Large intestine (tissue), 3 donors: ENCODE data around the gene TBC1D10B. TPM values are rescaled to one million over a fixed set of nuclear protein-coding genes. Genes with fewer than 3 reads are reported as not detected.

Experiments
- DNase-seq, 2 donors: peaks; one replicate each; pipeline versions ENCODE4 v3.0.0 to v3.0.0-alpha.2; 2013
- H3K27ac ChIP-seq: one replicate; pipeline ENCODE4 v1.5.1; 2013; ENCODE audit warnings: low read length
- H3K27me3 ChIP-seq: 2 replicates; pipeline ENCODE4 v1.6.1; 2013; ENCODE audit warnings: low read length; ENCODE audit not compliant: control insufficient read depth, insufficient read depth
- H3K36me3 ChIP-seq: 2 replicates; pipeline ENCODE4 v1.6.1; 2013; ENCODE audit warnings: low read length; ENCODE audit not compliant: control insufficient read depth, insufficient read depth
- H3K4me1 ChIP-seq: one replicate; pipeline ENCODE4 v1.6.1; 2013; ENCODE audit warnings: low read length; ENCODE audit not compliant: control insufficient read depth, insufficient read depth
- H3K4me3 ChIP-seq: one replicate; pipeline ENCODE4 v1.5.1; 2013; ENCODE audit warnings: low read length
- H3K9me3 ChIP-seq: one replicate; pipeline ENCODE4 v1.6.1; 2013; ENCODE audit warnings: mild to moderate bottlenecking, low read depth, low read length, moderate library complexity; ENCODE audit not compliant: control insufficient read depth
- WGBS: methylation state at CpG from one replicate; pipeline ENCODE4 v1.1.5; 2013; ENCODE audit warnings: low lambda C conversion rate; ENCODE audit not compliant: insufficient coverage; 5-methylcytosine and 5-hydroxymethylcytosine counted together
- polyA plus RNA-seq: library from polyadenylated mRNA; unstranded; fragments of 120-200 nt; gene quantifications from one replicate; pipeline ENCODE4 v1.2.1, GENCODE V29; 2013

The TBC1D10B gene
- polyA plus RNA-seq, 1 donor = 41.5 TPM

DNA sequence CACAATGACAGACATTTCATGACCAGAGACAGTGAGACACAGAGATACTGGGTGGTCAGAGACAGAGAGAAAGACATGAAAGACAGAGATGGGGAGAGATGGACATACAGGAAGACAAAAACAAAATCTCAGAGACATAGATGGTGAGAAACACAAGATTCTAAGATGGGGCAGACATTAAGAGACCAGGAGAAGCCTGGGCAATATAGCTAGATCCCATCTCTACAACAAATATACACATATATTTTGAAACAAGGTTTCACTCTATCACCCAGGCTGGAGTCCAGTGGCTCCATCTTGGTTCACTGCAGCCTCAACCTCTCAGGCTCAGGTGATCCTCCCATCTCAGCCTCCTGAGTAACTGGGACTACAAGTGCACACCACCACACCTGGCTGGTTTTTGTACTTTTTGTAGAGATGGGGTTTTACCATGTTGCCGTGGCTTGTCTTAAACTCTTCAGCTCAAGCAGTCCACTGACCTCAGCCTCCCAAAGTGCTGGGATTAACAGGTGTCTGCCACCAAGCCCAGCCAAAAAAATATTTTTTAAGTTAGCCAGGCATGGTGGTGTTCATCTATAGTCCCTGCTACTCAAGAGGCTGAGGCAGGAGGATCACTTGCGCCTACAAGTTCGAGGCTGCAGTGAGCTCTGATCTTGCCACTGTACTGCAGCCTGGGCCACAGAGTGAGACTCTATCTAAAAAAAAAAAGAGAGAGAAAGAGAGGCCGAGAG is 9.9 kb upstream of the TBC1D10B start:
- H3K27me3 ChIP-seq = no peaks in the 10 kb centered on the region
- no peak overlapping the region for H3K4me3 ChIP-seq
- DNase-seq = no peak
- no peaks in the 10 kb centered on the region for H3K9me3 ChIP-seq
- H3K4me1 ChIP-seq = peaks cover 10% of the 10 kb centered on the region
- peaks cover 2% of the 10 kb centered on the region for H3K36me3 ChIP-seq
- H3K27ac ChIP-seq = no peak overlapping the region
- no CpG with 5 or more reads among the region's 4 CpGs for WGBS

DNA sequence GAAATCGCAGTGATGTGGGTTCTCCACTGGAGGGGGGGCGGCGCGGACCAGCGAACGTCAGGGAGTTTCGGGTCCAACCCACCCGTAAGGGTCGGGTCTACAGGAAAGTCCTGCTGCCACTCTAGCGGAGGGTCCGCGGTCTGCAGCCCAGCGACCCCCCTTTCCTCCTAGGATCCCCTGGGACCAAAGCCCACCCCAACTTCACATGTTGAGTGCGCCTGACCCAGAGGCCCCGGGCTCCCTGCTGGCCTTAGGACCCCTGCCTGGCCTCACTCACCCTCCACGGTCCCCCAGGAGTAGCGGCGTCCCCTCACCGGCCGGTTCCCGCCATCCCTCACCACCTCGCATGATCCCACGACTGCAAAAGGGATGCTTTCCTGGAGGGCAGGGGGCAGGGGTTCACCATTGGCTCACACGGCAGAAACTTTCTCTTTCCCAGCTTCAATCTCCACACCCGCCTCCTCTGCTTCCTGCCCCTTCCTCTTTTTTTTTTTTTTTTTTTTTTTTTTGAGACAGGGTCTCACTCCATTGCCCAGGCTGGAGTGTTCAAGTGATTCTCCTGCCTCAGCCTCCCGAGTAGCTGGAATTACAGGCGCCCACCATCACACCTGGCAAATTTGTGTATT is 9.0 kb upstream of the TBC1D10B start:
- H3K27me3 ChIP-seq = no peaks in the 10 kb centered on the region
- H3K4me3 ChIP-seq = peak overlapping the region; percentile 51
- WGBS = 28% methylated on average over 2 of the region's 27 CpGs
- H3K27ac ChIP-seq = peak overlapping the region; percentile 86
- peaks cover 2% of the 10 kb centered on the region for H3K36me3 ChIP-seq
- no peaks in the 10 kb centered on the region for H3K9me3 ChIP-seq
- H3K4me1 ChIP-seq = peaks cover 10% of the 10 kb centered on the region
- peak in 1 of 2 donors; percentile 3 for DNase-seq

DNA sequence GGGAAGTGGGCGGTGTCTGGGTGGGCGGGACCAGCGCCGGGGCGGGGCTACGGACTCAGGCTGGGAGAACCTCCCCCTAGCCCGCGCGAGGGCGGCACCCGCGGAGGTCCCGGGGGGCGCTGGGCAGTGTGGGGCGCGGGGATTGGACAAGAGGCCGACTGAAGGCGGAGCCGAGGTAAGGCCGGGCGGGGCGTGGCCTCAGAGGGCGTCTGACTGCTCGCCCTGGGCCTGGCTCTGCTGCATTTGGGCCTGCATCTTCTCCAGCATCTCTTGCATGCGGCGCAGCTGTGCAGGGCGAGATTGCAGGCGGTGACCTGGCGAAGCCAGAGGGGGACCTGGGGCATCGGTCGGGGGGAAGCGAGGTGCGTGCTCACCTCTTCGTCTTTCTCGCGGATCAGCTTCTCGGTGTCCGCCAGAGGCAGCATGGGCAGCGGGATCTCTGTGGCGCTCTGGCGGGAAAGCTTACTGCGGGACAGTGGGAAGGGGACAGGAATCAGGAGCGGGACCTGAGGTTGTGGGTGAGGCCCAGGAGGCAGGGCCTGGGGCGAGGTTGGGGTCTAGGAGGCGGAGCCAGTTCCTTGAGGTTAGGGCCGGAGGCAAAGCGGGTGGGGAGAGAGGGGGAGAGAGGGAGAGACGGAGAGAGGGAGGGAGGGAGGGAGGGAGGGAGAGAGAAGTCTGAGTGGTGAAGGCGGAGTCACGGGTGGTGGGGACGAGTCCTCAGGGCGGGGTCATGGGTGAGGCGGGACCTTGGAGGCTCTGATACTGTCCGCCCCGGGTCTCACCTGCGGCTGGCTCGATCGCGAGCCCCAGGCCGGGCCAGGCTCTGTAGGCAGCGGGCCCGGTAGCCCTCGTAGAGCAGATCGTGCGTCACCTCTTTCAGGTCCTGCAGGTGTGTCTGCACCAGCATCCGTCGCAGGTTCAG is 8.2 kb upstream of the TBC1D10B start:
- peaks cover 10% of the 10 kb centered on the region for H3K4me1 ChIP-seq
- H3K27me3 ChIP-seq = no peaks in the 10 kb centered on the region
- peaks cover 2% of the 10 kb centered on the region for H3K36me3 ChIP-seq
- peak; percentile 98 for DNase-seq
- no CpG with 5 or more reads among the region's 67 CpGs for WGBS
- H3K9me3 ChIP-seq = no peaks in the 10 kb centered on the region
- H3K4me3 ChIP-seq = peak overlapping the region; percentile 65
- peak overlapping the region; percentile 95 for H3K27ac ChIP-seq

DNA sequence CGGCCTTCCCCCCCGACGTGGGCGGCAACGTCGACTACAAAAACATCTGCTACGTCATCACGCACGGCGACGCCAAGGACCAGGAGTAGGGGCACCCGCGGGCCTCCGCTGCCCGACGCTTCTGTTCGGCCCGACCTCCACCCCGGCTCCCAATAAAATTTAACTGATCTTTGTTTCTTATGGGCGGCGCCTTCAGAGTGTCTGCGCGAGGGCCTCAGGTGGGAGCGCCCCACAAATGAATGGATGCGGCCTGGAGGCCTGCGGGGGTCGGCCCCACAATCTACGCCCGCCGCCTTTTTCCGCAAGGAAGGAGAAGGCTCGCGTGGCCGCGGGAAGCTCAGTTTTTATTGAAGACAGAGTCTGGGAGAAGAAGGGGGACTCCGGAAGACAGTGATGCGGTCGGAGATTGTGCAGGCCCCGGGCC is 7.5 kb upstream of the TBC1D10B start:
- peak; percentile 90 to 92 for DNase-seq
- H3K27me3 ChIP-seq = no peaks in the 10 kb centered on the region
- peaks cover 2% of the 10 kb centered on the region for H3K36me3 ChIP-seq
- WGBS = no CpG with 5 or more reads among the region's 39 CpGs
- peak overlapping the region; percentile 65 for H3K4me3 ChIP-seq
- H3K4me1 ChIP-seq = peaks cover 10% of the 10 kb centered on the region
- no peaks in the 10 kb centered on the region for H3K9me3 ChIP-seq
- H3K27ac ChIP-seq = peak overlapping the region; percentile 95

DNA sequence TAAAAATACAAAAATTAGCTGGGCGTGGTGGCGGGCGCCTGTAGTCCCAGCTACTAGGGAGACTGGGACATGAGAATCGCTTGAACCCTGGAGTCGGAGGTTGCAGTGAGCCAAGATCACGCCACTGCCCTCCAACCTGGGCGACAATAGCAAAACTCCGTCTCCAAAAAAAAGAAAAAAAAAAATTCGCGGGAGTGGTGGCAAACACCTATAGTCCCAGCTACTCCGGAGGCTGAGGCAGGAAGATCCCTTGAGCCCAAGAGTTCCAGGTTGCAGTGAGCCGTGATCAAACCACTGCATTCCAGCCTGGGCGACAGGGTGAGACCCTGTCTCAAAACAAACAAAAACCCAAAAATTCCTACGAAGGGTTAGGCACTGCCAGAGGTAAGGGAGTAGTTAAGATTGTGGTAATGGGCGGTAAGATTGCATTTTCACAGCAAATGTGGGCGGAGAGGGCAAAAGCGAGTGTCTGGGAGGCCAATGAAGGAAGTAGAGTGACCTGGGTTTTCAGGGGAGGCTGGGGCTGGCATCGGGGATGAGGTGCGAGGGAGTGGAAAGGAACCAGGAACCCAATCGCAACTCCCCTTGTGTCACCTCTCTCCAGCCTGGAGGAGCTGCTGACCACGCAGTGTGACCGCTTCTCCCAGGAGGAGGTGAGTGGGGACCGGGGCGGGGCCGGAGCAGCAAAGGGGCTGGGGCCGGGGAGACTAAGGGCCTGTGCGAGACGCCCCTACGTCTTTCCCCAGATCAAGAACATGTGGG is 6.9 kb upstream of the TBC1D10B start:
- H3K9me3 ChIP-seq = no peaks in the 10 kb centered on the region
- no CpG with 5 or more reads among the region's 29 CpGs for WGBS
- DNase-seq = no peak
- peak overlapping the region; percentile 95 for H3K27ac ChIP-seq
- peaks cover 2% of the 10 kb centered on the region for H3K36me3 ChIP-seq
- H3K4me3 ChIP-seq = peak overlapping the region; percentile 65
- H3K4me1 ChIP-seq = peaks cover 10% of the 10 kb centered on the region
- H3K27me3 ChIP-seq = no peaks in the 10 kb centered on the region

DNA sequence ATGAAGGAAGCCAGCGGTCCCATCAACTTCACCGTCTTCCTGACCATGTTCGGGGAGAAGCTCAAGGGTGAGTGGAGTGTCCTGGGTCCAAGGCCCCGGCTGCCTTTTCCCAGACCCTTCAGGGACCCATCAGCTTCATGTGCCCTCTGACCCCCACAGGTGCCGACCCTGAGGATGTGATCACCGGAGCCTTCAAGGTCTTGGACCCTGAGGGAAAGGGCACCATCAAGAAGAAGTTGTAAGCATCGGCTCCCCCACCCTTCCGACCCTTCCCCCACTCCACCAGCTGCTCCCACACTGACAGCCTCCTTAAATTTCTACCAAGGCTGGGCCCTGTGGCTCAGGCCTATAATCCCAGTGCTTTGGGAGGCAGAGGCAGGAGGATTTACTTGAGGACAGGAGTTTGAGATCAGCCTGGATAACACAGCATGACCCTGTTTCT is 6.2 kb upstream of the TBC1D10B start:
- H3K27ac ChIP-seq = no peak overlapping the region
- peaks cover 2% of the 10 kb centered on the region for H3K36me3 ChIP-seq
- DNase-seq = no peak
- no peaks in the 10 kb centered on the region for H3K9me3 ChIP-seq
- no peaks in the 10 kb centered on the region for H3K27me3 ChIP-seq
- H3K4me3 ChIP-seq = no peak overlapping the region
- WGBS = no CpG with 5 or more reads among the region's 8 CpGs
- H3K4me1 ChIP-seq = peaks cover 10% of the 10 kb centered on the region

DNA sequence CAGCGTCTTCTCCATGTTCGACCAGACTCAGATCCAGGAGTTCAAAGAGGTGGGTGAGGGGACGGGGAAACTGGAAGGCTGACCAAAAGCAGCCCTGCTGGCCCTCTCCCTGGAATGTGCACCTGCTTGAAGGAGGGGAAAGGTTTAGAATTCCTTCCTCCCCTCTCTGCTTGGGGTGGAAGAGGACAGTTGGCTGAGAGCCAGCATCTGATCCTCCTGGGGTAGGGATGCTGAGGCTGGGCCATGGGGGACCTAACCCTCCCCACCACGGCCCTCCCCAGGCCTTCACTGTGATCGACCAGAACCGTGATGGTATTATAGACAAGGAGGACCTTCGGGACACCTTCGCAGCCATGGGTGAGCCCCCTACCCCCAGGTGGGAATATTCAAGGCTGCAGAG is 5.6 kb upstream of the TBC1D10B start:
- H3K27ac ChIP-seq = no peak overlapping the region

DNA sequence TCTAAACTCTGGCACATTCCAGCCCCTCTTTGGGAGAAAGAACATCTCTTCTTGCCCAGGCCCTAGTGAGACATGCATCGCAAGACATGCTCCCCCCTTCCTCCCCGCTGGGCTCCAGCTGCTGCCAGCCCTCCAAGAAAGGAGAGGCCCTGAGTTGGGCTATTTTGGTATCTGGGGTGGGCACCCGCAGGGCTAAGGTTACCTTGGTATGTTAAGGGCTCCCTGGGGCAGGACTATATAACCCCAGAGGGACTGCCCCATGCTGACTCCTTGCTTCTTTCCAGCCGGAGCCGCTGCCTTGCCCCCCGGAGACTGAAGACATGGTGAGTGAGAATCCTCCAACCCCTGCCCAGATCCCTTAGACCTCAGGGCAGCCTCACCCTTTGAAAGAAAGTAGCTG is 4.2 kb upstream of the TBC1D10B start, which contains the start of gene MYL11:
Gene MYL11 (plus strand): TSS at position 265 of the 400 bp plus-strand sequence. CDS start 56 bp downstream, at position 321.
- Histone ChIP-seq H3K36me3 (no peaks in the 10 kb centered on the region), H3K4me1 (peaks cover 10% of the 10 kb centered on the region), H3K27ac (no peak within 1 kb of the TSS), H3K9me3 (no peaks in the 10 kb centered on the region), H3K27me3 (no peaks in the 10 kb centered on the region), H3K4me3 (no peak within 1 kb of the TSS)
- WGBS = no CpG with 5 or more reads among the region's 6 CpGs
- DNase-seq = peak in 1 of 2 donors; percentile 1

More for the DNA sequence above, 5.6 kb upstream of the TBC1D10B start:
- peaks cover 2% of the 10 kb centered on the region for H3K36me3 ChIP-seq
- WGBS = no CpG with 5 or more reads among the region's 8 CpGs
- DNase-seq = peak in 1 of 2 donors; percentile 3
- no peaks in the 10 kb centered on the region for H3K9me3 ChIP-seq
- no peak overlapping the region for H3K4me3 ChIP-seq
- H3K4me1 ChIP-seq = peaks cover 10% of the 10 kb centered on the region
- H3K27me3 ChIP-seq = no peaks in the 10 kb centered on the region

DNA sequence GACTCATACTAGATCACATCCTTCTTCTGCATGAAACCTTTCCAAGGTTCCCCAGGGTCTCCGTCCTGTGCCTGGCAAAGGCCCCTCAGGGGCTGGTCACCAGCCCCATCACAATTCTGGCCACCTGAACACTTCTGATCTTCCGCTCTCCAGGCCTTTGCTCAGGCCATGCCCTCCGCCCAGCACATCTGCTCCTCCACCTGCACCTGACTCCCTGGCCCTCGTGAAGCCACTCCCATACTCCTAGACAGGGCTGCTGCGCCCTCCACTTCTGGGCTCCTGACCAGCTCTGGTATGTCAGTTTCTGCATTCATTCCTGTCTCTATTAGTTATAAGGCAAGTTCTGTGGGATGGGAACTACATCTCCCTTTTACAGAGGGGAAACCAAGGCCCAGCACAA is 2.4 kb upstream of the TBC1D10B start:
- no CpG with 5 or more reads among the region's 5 CpGs for WGBS
- Histone ChIP-seq H3K4me1 (peaks cover 7% of the 10 kb centered on the region), H3K27ac (no peak overlapping the region), H3K27me3 (no peaks in the 10 kb centered on the region), H3K36me3 (peaks cover under 1% of the 10 kb centered on the region), H3K4me3 (no peak overlapping the region), H3K9me3 (no peaks in the 10 kb centered on the region)
- DNase-seq = no peak
